Measurements from ENCODE around the gene NOL8. TPM values are rescaled to one million over a fixed set of nuclear protein-coding genes. Genes with fewer than 3 reads are reported as not detected.
A peak's percentile ranks its signal among the peaks of the same experiment; 100 is the strongest.

NOL8 gene
- total and polyA plus RNA-seq, 11 donors = 8.1 to 25.6 (median 14.8) TPM

- no peaks in the 10 kb centered on the region for H3K9me3 ChIP-seq
- peak overlapping the region in 1 of 12 donors; percentile 85 for H3K27ac ChIP-seq
- H3K36me3 ChIP-seq = peaks cover 0 to 42% (median 37%) of the 10 kb centered on the region in 9 donors
- no peak overlapping the region for H3K4me3 ChIP-seq
- ATAC-seq (no peak), DNase-seq (no peak)
- no peak for TF ChIP-seq POLR2A (IDR thresholded peaks at IDR 0.05)
- no peak for TF ChIP-seq CTCF (IDR thresholded peaks at IDR 0.05)
- no peaks in the 10 kb centered on the region for H3K27me3 ChIP-seq
- WGBS, 4 donors = 52 to 61% (median 61%) methylated on average over 7 of the region's 7 CpGs
- peaks cover 0 to 34% (median 22%) of the 10 kb centered on the region in 12 donors for H3K4me1 ChIP-seq
- intact Hi-C loops (cut with DNase I) = loop anchor here in 4 of 10 donors (10.0 kb wide), 3 partner anchors 151 to 339 kb away; no protein-coding TSS in a partner anchor
Measured at GRCh38 chr9:92295240-92295790, 29.8 kb downstream of the NOL8 start.

- H3K36me3 ChIP-seq = peaks cover 0 to 38% (median 27%) of the 10 kb centered on the region in 9 donors
- intact Hi-C loops (cut with DNase I) = loop anchor here in 4 of 10 donors (10.0 kb wide), 3 partner anchors 149 to 341 kb away; no protein-coding TSS in a partner anchor
- peak overlapping the region; percentile 41 to 91 (median 72) for H3K4me3 ChIP-seq
- DNase-seq (no peak), ATAC-seq (peak in 1 of 4 donors; percentile 11)
- WGBS, 4 donors = 24 to 38% (median 32%) methylated on average over 13 of the region's 13 CpGs
- peak overlapping the region in 11 of 12 donors; percentile 51 to 85 (median 71) for H3K27ac ChIP-seq
- no peaks in the 10 kb centered on the region for H3K9me3 ChIP-seq
- H3K27me3 ChIP-seq = no peaks in the 10 kb centered on the region
- H3K4me1 ChIP-seq = peaks cover 0 to 34% (median 22%) of the 10 kb centered on the region in 12 donors
- no peak for TF ChIP-seq CTCF (IDR thresholded peaks at IDR 0.05)
- TF ChIP-seq POLR2A (IDR thresholded peaks at IDR 0.05) = no peak
Measured at GRCh38 chr9:92294297-92294676, 30.9 kb downstream of the NOL8 start.

- peak within 1 kb of the TSS; percentile 41 to 91 (median 72) for H3K4me3 ChIP-seq
- H3K36me3 ChIP-seq = peaks cover 0 to 37% (median 26%) of the 10 kb centered on the region in 9 donors
- H3K27ac ChIP-seq = peak within 1 kb of the TSS in 11 of 12 donors; percentile 51 to 85 (median 71)
- TF ChIP-seq CTCF (IDR thresholded peaks at IDR 0.05) = peak in 11 of 12 donors; percentile 6 to 65 (median 36)
- TF ChIP-seq POLR2A (IDR thresholded peaks at IDR 0.05) = peak in 1 of 2 donors; percentile 77
- WGBS, 4 donors = 0 to 1% (median 1%) methylated on average over 42 to 63 of the region's 63 CpGs
- no peaks in the 10 kb centered on the region for H3K27me3 ChIP-seq
- H3K4me1 ChIP-seq = peaks cover 0 to 34% (median 22%) of the 10 kb centered on the region in 12 donors
- H3K9me3 ChIP-seq = no peaks in the 10 kb centered on the region
- ATAC-seq = peak; percentile 99 to 100 (median 100)
- intact Hi-C loops (cut with DNase I) = loop anchor here in 5 of 10 donors (2.0 to 10.0 kb wide), 4 partner anchors 149 to 341 kb away; no protein-coding TSS in a partner anchor
- peak; percentile 98 to 99 (median 98) for DNase-seq
Measured at GRCh38 chr9:92293452-92294296, 31.5 kb downstream of the NOL8 start, which contains the start of gene IARS1. Gene IARS1 (minus strand): TSS chr9:92293697. CDS start chr9:92289419, 4,278 bp downstream.

- peaks cover 0 to 34% (median 22%) of the 10 kb centered on the region in 12 donors for H3K4me1 ChIP-seq
- no peak for ATAC-seq
- intact Hi-C loops (cut with DNase I) = loop anchor here in 5 of 10 donors (2.0 to 10.0 kb wide), 4 partner anchors 148 to 342 kb away; no protein-coding TSS in a partner anchor
- H3K27me3 ChIP-seq = no peaks in the 10 kb centered on the region
- no peak for DNase-seq
- peak overlapping the region in 11 of 12 donors; percentile 50 to 85 (median 70) for H3K27ac ChIP-seq
- peaks cover 0 to 37% (median 26%) of the 10 kb centered on the region in 9 donors for H3K36me3 ChIP-seq
- TF ChIP-seq CTCF (IDR thresholded peaks at IDR 0.05) = no peak
- TF ChIP-seq POLR2A (IDR thresholded peaks at IDR 0.05) = no peak
- 2 to 4% (median 3%) methylated on average over 5 of the region's 5 CpGs for WGBS, 4 donors
- H3K9me3 ChIP-seq = no peaks in the 10 kb centered on the region
- H3K4me3 ChIP-seq = peak overlapping the region; percentile 41 to 91 (median 72)
Measured at GRCh38 chr9:92293075-92293354, 32.1 kb downstream of the NOL8 start.

Data from heart left ventricle (tissue), 16 donors.